H1 (cell line): Measurements from ENCODE around the gene MAGI2. TPM values are rescaled to one million over a fixed set of nuclear protein-coding genes. Genes with fewer than 3 reads are reported as not detected.

ENCODE experiments used
- CTCF ChIA-PET: fragments of 300-600 bp; sonication (Branson Sonifier 250); formaldehyde crosslinking; loops from one replicate; lab custom pipeline; 2021; ENCODE audit not compliant: partially characterized antibody; lab: Charles Lee
- POLR2A ChIA-PET: fragments of 300-600 bp; sonication (Branson Sonifier 250); formaldehyde crosslinking; loops from one replicate; lab custom pipeline; 2021; ENCODE audit warnings: inconsistent platforms; ENCODE audit not compliant: partially characterized antibody; lab: Charles Lee
- DNase-seq, 2 experiments: peaks; one replicate each; pipeline versions ENCODE4 v3.0.0 to v3.0.0-alpha.2; 2010 to 2022; ENCODE audit warnings: low spot score in 2 of 2, low read depth in 1 of 2, mixed read lengths in 1 of 2
- FAIRE-seq: peaks from 2 replicates; lab custom pipeline; 2011; peaks lifted over from hg19 to GRCh38; lab: Jason Lieb, UNC
- H2AFZ ChIP-seq: 2 replicates; pipeline ENCODE4 v1.8.1; 2012; ENCODE audit warnings: low read length, inconsistent platforms
- H2AK5ac ChIP-seq: 2 replicates; pipeline ENCODE4 v1.6.1; 2013; ENCODE audit warnings: low read depth, low read length
- H2BK120ac ChIP-seq: replicated peaks from 2 replicates; pipeline ENCODE3; 2013; ENCODE audit warnings: low read depth, low read length, inconsistent platforms
- H2BK12ac ChIP-seq: 2 replicates; pipeline ENCODE4 v1.6.1; 2013; ENCODE audit warnings: low read depth, low read length
- H2BK15ac ChIP-seq: 2 replicates; pipeline ENCODE4 v1.6.1; 2013; ENCODE audit warnings: low read length
- H2BK20ac ChIP-seq: 2 replicates; pipeline ENCODE4 v1.6.1; 2013; ENCODE audit warnings: low read length
- H2BK5ac ChIP-seq: 2 replicates; pipeline ENCODE4 v1.6.1; 2013; ENCODE audit warnings: low read depth, low read length
- H3K14ac ChIP-seq: 2 replicates; pipeline ENCODE4 v1.6.1; 2013; ENCODE audit warnings: inconsistent platforms; ENCODE audit not compliant: insufficient read length
- H3K18ac ChIP-seq: 2 replicates; pipeline ENCODE4 v1.6.1; 2013; ENCODE audit warnings: low read length; ENCODE audit errors: extremely low read depth
- H3K23ac ChIP-seq: 2 replicates; pipeline ENCODE4 v1.6.1; 2013; ENCODE audit warnings: inconsistent platforms; ENCODE audit not compliant: insufficient read length
- H3K23me2 ChIP-seq: 2 replicates; pipeline ENCODE4 v1.6.1; 2013; ENCODE audit warnings: low read depth, low read length
- H3K27ac ChIP-seq: 2 replicates; pipeline ENCODE4 v1.6.1; 2011; ENCODE audit warnings: low read depth, low read length, inconsistent platforms
- H3K27me3 ChIP-seq, 4 experiments: replicated peaks in 1 of 4; 1 replicate in 1 of 4; 2 replicates in 3 of 4; pipeline versions ENCODE4 v1.6.1 to v1.8.1; 2011 to 2013; ENCODE audit warnings: low read length in 3 of 4, mild to moderate bottlenecking in 3 of 4, inconsistent platforms in 2 of 4, mixed read lengths in 2 of 4, moderate library complexity in 1 of 4; ENCODE audit not compliant: control insufficient read depth in 3 of 4, insufficient read depth in 3 of 4; ENCODE audit errors: extremely low read depth in 1 of 4
- H3K36me3 ChIP-seq, 4 experiments: 2 replicates each; pipeline versions ENCODE4 v1.6.1 to v1.8.1; 2011 to 2013; ENCODE audit warnings: mild to moderate bottlenecking in 4 of 4, low read length in 3 of 4, moderate library complexity in 2 of 4, control low read depth in 1 of 4, inconsistent platforms in 1 of 4; ENCODE audit not compliant: insufficient read depth in 4 of 4, control insufficient read depth in 2 of 4
- H3K4ac ChIP-seq: replicated peaks from 2 replicates; pipeline ENCODE3; 2013; ENCODE audit warnings: low read length, low read depth, mixed read lengths, inconsistent platforms; ENCODE audit not compliant: insufficient read length
- H3K4me1 ChIP-seq, 4 experiments: replicated peaks in 1 of 4; 1 replicate in 1 of 4; 2 replicates in 3 of 4; pipeline versions ENCODE4 v1.6.1 to v1.8.1; 2011 to 2013; ENCODE audit warnings: low read length in 3 of 4, inconsistent platforms in 2 of 4, mixed read lengths in 1 of 4; ENCODE audit not compliant: insufficient read depth in 4 of 4, control insufficient read depth in 3 of 4
- H3K4me2 ChIP-seq, 2 experiments: 2 replicates each; pipeline versions ENCODE4 v1.6.1 to v1.8.1; 2011 to 2013; ENCODE audit warnings: low read depth in 2 of 2, low read length in 2 of 2, control low read depth in 1 of 2, inconsistent platforms in 1 of 2, mild to moderate bottlenecking in 1 of 2; ENCODE audit not compliant: insufficient read depth in 1 of 2
- H3K4me3 ChIP-seq, 4 experiments: fragments of 200-600, 300-600 bp in 1 of 4; sonication (generic), shearing (Covaris generic), sonication (Bioruptor Twin) in 1 of 4; 2 replicates each; pipeline versions ENCODE4 v1.5.1 to v1.8.1; 2011 to 2016; ENCODE audit warnings: low read length in 4 of 4, low read depth in 3 of 4, control low read depth in 2 of 4, inconsistent platforms in 2 of 4, mild to moderate bottlenecking in 2 of 4, mixed read lengths in 1 of 4, moderate library complexity in 1 of 4; ENCODE audit not compliant: insufficient read depth in 2 of 4; ENCODE audit errors: extremely low read depth in 1 of 4
- H3K56ac ChIP-seq: replicated peaks from 2 replicates; pipeline ENCODE3; 2013; ENCODE audit warnings: low read depth, mild to moderate bottlenecking, mixed read lengths, low read length, inconsistent platforms; ENCODE audit not compliant: insufficient read length
- H3K79me1 ChIP-seq: 2 replicates; pipeline ENCODE4 v1.6.1; 2013; ENCODE audit warnings: low read depth, low read length, control low read depth
- H3K79me2 ChIP-seq, 2 experiments: 2 replicates each; pipeline versions ENCODE4 v1.6.1 to v1.8.1; 2012 to 2013; ENCODE audit warnings: low read length in 2 of 2, mild to moderate bottlenecking in 2 of 2, inconsistent platforms in 1 of 2; ENCODE audit not compliant: insufficient read depth in 2 of 2, control insufficient read depth in 1 of 2
- H3K9ac ChIP-seq, 4 experiments: replicated peaks in 1 of 4; 1 replicate in 1 of 4; 2 replicates in 3 of 4; pipeline versions ENCODE4 v1.6.1 to v1.8.1; 2011 to 2013; ENCODE audit warnings: low read depth in 3 of 4, low read length in 3 of 4, control low read depth in 2 of 4, mild to moderate bottlenecking in 2 of 4, moderate library complexity in 2 of 4, inconsistent platforms in 1 of 4; ENCODE audit errors: extremely low read depth in 1 of 4
- H3K9me3 ChIP-seq, 2 experiments: 2 replicates each; pipeline versions ENCODE4 v1.6.1 to v1.8.1; 2012 to 2013; ENCODE audit warnings: mild to moderate bottlenecking in 2 of 2, moderate library complexity in 2 of 2, control low read depth in 1 of 2, inconsistent platforms in 1 of 2, low read depth in 1 of 2, low read length in 1 of 2, mixed read lengths in 1 of 2; ENCODE audit not compliant: insufficient read depth in 2 of 2
- H4K20me1 ChIP-seq, 2 experiments: replicated peaks in 1 of 2; 2 replicates each; pipeline versions ENCODE3 to v1.8.1; 2011 to 2013; ENCODE audit warnings: inconsistent platforms in 2 of 2, low read length in 2 of 2, mild to moderate bottlenecking in 1 of 2; ENCODE audit not compliant: insufficient read depth in 2 of 2, control insufficient read depth in 1 of 2
- H4K5ac ChIP-seq: 2 replicates; pipeline ENCODE4 v1.6.1; 2013; ENCODE audit warnings: low read length, low read depth, mixed read lengths, inconsistent platforms; ENCODE audit not compliant: insufficient read length
- H4K8ac ChIP-seq: 2 replicates; pipeline ENCODE4 v1.8.0; 2013; ENCODE audit warnings: mild to moderate bottlenecking, moderate library complexity, low read length, inconsistent platforms; ENCODE audit not compliant: insufficient read depth; ENCODE audit errors: extremely low read depth
- H4K91ac ChIP-seq: replicated peaks from 2 replicates; pipeline ENCODE3; 2013; ENCODE audit warnings: low read length, mixed read lengths, inconsistent platforms; ENCODE audit not compliant: insufficient read length
- ATF3 ChIP-seq: IDR thresholded peaks from 2 replicates; pipeline ENCODE4 v1.6.1; 2011; ENCODE audit warnings: low read depth, mild to moderate bottlenecking, low read length; ENCODE audit not compliant: insufficient read depth
- BRCA1 ChIP-seq: IDR thresholded peaks from 2 replicates; pipeline ENCODE4 v1.6.1; 2012; ENCODE audit warnings: low read depth, low read length, improper control_type of control experiment
- CBX8 ChIP-seq: fragments of 300-800, 300-1000 bp; sonication (generic); IDR thresholded peaks from 2 replicates; pipeline ENCODE4 v1.7.1; 2016; ENCODE audit warnings: low read depth, low read length, borderline replicate concordance
- HDAC2 ChIP-seq, 2 experiments: fragments of 300-600 bp in 1 of 2; sonication (generic) in 1 of 2; IDR thresholded peaks; 2 replicates each; pipeline ENCODE4 v1.6.1; 2011 to 2012; ENCODE audit warnings: low read depth in 2 of 2, low read length in 2 of 2, mild to moderate bottlenecking in 2 of 2, moderate library complexity in 2 of 2, borderline replicate concordance in 1 of 2, inconsistent platforms in 1 of 2
- KDM5A ChIP-seq: fragments of 200-600 bp; IDR thresholded peaks from 2 replicates; pipeline ENCODE4 v1.7.1; 2012; ENCODE audit warnings: mild to moderate bottlenecking, low read length, inconsistent platforms, mixed read lengths
- RXRA ChIP-seq: IDR thresholded peaks from 2 replicates; pipeline ENCODE4 v1.6.1; 2011; ENCODE audit warnings: low read depth, mild to moderate bottlenecking, low read length, moderate library complexity; ENCODE audit not compliant: insufficient read depth
- SAP30 ChIP-seq: fragments of 300-600 bp; sonication (generic); IDR thresholded peaks from 2 replicates; pipeline ENCODE4 v1.7.1; 2012; ENCODE audit warnings: low read length, moderate library complexity, mild to moderate bottlenecking, inconsistent platforms; ENCODE audit not compliant: insufficient read depth, insufficient replicate concordance
- TAF7 ChIP-seq: optimal IDR thresholded peaks from 2 replicates; pipeline ENCODE3; 2011; ENCODE audit warnings: low read depth, mild to moderate bottlenecking, inconsistent platforms, low read length, moderate library complexity, borderline replicate concordance
- TCF12 ChIP-seq: IDR thresholded peaks from 2 replicates; pipeline ENCODE4 v1.6.1; 2011; ENCODE audit warnings: low read depth, mild to moderate bottlenecking, low read length
- TEAD4 ChIP-seq: IDR thresholded peaks from 2 replicates; pipeline ENCODE4 v1.6.1; 2012; ENCODE audit warnings: low read depth, low read length, inconsistent platforms, mixed read lengths
- YY1 ChIP-seq: IDR thresholded peaks from 2 replicates; pipeline ENCODE4 v1.6.1; 2011; ENCODE audit warnings: low read depth, mild to moderate bottlenecking, low read length
- WGBS, 2 experiments: shearing (Covaris generic) in 1 of 2; methylation state at CpG; one replicate each; pipeline versions ENCODE4 v1.1.6 to v1.1.7; 2013 to 2015; ENCODE audit warnings: low lambda C conversion rate in 2 of 2, mixed read lengths in 2 of 2, inconsistent platforms in 1 of 2, low coverage in 1 of 2, missing lambda C conversion rate in 1 of 2; ENCODE audit not compliant: insufficient replicate concordance in 2 of 2, insufficient coverage in 1 of 2, insufficient read length in 1 of 2; ENCODE audit errors: extremely low coverage in 1 of 2, missing lambda C conversion rate in 1 of 2; 5-methylcytosine and 5-hydroxymethylcytosine counted together
- polyA plus RNA-seq, 7 experiments: library from polyadenylated mRNA; depleted of rRNA in 3 of 7; stranded (reverse) in 5 of 7; unstranded in 2 of 7; fragments of >200 nt in 5 of 7; fragments of 200-250 nt in 2 of 7; gene quantifications; 1 replicate in 5 of 7; 2 replicates in 1 of 7; 4 replicates in 1 of 7; pipeline versions ENCODE4 v1.2.1 to v1.2.3, GENCODE V29; 2011 to 2013; ENCODE audit warnings: missing spikeins in 2 of 7, mixed read lengths in 2 of 7
- total RNA-seq: library from RNA; stranded (reverse); fragmentation: NEBNext Ultra II Directional; extraction: Animal tissue kit (Norgen Biotek cat#: 25700); gene quantifications from 2 replicates; pipeline ENCODE4 v1.2.1, GENCODE V29; 2021
- TF ChIP-seq, protein P1 (sequence below): IDR thresholded peaks from 2 replicates; pipeline ENCODE4 v1.6.1; 2012; ENCODE audit warnings: inconsistent platforms

The MAGI2 gene
- total and polyA plus RNA-seq, 2 of the 8 experiments (the other 6 are each of a cell fraction or from before 2014, with no cell fraction given) = 6.0 to 27.3 TPM

DNA sequence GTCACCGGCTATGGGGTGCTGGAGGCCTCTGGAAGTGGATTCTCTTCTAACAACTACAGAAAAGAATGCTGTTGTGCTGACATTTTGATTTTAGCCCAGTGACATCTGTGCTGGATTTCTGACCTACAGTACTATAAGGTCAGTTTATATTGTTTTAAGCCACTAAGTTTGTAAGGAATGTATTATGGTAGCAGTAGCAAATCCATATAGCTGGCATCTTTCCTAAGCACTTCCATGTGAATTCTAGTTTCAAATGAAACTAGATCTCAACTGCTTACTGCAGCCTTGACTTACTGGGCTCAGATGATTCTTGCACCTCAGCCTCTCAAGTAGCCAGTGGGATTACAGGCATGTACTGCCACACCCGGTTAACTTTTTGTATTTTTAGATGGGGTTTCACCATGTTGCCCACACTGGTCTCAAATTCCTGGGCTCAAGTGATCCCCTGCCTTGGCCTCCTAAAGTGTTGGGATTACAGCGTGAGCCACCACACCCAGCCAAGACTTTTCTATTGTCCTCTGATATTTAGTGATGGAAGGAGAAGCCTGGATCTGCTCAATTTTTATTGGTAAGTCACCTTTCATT is 1240.9 kb downstream of the MAGI2 start:
- Histone ChIP-seq H3K9me3 (no peaks in the 10 kb centered on the region), H3K18ac (no peak overlapping the region), H2BK20ac (no peak overlapping the region), H2BK15ac (no peak overlapping the region), H2BK120ac (no peak overlapping the region), H4K91ac (no peak overlapping the region), H4K5ac (no peak overlapping the region), H3K56ac (no peak overlapping the region), H3K36me3 (no peaks in the 10 kb centered on the region), H2BK12ac (no peak overlapping the region), H3K79me1 (no peaks in the 10 kb centered on the region), H4K20me1 (peaks cover 0 to 1% of the 10 kb centered on the region in 2 experiments), H2BK5ac (no peak overlapping the region), H3K14ac (no peak overlapping the region), H2AFZ (no peak overlapping the region), H3K9ac (no peak overlapping the region), H3K4me1 (peaks cover 0 to 9% (median 2%) of the 10 kb centered on the region in 4 experiments; a peak in 2 of 7 replicates), H3K4me3 (no peak overlapping the region), H4K8ac (no peak overlapping the region), H3K23ac (no peak overlapping the region), H3K27ac (no peak overlapping the region), H3K4me2 (no peak overlapping the region), H3K23me2 (no peaks in the 10 kb centered on the region), H3K4ac (no peak overlapping the region), H2AK5ac (no peak overlapping the region), H3K27me3 (no peaks in the 10 kb centered on the region; a peak in 1 of 7 replicates), H3K79me2 (no peaks in the 10 kb centered on the region)
- DNase-seq (no peak), FAIRE-seq (no peak)
- WGBS, 2 experiments = 88% methylated on average over 3 of the region's 3 CpGs; no CpG with 5 or more reads in 1 of the 2 experiments
- CTCF ChIA-PET = interaction anchor here (0.6 to 1.5 kb wide), 2 partner anchors 11 to 78 kb away, joined by 3 to 6 read pairs; no protein-coding TSS in a partner anchor
- POLR2A ChIA-PET = no interaction called here
- TF ChIP-seq YY1 = no peak
- TF ChIP-seq BRCA1 = no peak
- TF ChIP-seq KDM5A = no peak
- no peak for TF ChIP-seq TCF12
- TF ChIP-seq RXRA = no peak
- no peak for TF ChIP-seq TAF7
- no peak for TF ChIP-seq HDAC2 (IDR thresholded peaks at IDR 0.05; ENCODE audit: borderline replicate concordance in 1 of 2, low read depth in 2 of 2, low read length in 2 of 2)
- TF ChIP-seq, protein P1, sequence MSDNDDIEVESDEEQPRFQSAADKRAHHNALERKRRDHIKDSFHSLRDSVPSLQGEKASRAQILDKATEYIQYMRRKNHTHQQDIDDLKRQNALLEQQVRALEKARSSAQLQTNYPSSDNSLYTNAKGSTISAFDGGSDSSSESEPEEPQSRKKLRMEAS = no peak
- no peak for TF ChIP-seq TEAD4
- TF ChIP-seq SAP30 = no peak
- TF ChIP-seq ATF3 = no peak
- no peak for TF ChIP-seq CBX8
